ENCODE results near the gene REN.

The REN gene

DNA sequence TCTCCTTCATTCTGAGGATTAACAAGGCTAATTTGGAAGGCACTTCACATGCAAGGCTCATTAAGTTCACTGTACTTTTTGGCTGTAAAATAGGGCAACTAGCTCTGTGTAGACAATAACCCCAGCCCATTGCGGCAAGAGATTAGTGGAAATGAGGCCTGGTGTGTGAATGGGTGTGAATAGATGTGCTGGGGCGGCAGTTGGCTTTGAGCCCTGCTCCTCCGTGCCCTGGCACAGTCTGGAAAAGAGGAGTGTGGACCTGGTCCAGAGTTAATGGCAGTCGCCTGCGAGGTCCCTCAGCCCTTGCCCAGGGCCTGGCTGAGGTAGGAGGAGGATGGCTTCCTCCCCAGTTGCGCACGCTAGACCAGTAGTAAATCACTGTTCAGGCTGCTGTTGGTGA, 25.3 kb upstream of the REN start:
- no peak overlapping the region for H3K4me3 ChIP-seq (ENCODE audit: insufficient read depth, low read depth, low read length, poor library complexity, severe bottlenecking)
- H3K36me3 ChIP-seq (ENCODE audit: control insufficient read depth, insufficient read depth, low read length), result no peaks in the 10 kb centered on the region
- no peak overlapping the region for H3K27ac ChIP-seq (ENCODE audit: insufficient read depth, low read length, poor library complexity, severe bottlenecking)
- peaks cover 8% of the 10 kb centered on the region for H3K27me3 ChIP-seq (replicated peaks; ENCODE audit: control insufficient read depth, insufficient read depth, low read length, poor library complexity, severe bottlenecking)
- no peak for DNase-seq
- no peaks in the 10 kb centered on the region for H3K4me1 ChIP-seq (ENCODE audit: control insufficient read depth, insufficient read depth, low read length, poor library complexity, severe bottlenecking)
- H3K9me3 ChIP-seq (ENCODE audit: control insufficient read depth, low read length), result no peaks in the 10 kb centered on the region

DNA sequence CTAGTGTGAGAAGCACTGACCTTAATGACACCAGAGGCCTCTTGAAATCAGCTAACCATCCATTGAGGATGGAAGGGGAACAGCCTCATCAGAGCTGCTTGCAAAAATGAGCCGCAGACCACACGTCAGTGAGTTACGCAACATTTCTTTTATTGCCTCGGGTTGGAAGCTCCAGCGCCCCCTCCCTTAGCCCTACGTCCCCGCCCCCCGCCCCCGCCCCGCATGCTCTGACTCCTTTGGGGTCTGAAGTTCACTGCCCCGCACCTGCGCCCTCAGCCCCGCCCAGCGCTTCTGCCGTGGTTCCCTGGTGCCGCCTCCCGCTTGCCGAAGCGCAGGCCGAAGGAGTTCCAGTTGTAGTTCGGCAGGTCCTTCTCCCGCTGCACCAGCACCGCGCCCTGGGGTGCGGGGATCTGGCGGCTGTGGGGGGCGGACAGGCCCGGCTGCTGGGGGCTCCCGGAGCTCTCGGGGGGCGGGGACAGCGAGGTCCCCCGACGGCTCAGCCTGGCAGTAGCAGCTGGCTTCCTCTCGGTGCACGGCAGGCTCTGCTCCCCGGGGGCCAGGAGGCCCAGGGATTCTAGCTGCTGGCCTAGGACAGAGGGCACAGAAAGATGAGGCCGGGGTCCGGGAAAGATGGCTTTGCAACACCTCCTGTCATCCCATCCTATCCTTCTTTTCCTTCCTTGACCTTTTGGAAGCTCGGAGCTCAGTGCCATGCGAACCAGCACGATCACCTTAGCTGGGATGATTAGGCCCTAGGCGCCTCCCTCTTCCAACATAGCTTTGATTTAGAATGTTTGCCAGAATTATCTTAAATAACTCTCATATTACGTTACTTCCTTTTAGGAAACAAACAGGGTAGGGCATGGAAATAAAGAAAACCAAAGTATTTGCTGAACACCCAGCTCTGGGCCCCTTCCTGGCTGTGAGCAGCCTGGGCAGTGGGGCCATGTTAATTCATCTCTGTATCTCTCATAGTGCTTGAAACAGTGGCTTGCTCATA, 24.4 kb upstream of the REN start:
- Histone ChIP-seq H3K4me3 (ENCODE audit: insufficient read depth, low read depth, low read length, poor library complexity, severe bottlenecking) (peak overlapping the region; percentile 20), H3K27me3 (replicated peaks; ENCODE audit: control insufficient read depth, insufficient read depth, low read length, poor library complexity, severe bottlenecking) (peaks cover 8% of the 10 kb centered on the region), H3K9me3 (ENCODE audit: control insufficient read depth, low read length) (no peaks in the 10 kb centered on the region), H3K4me1 (ENCODE audit: control insufficient read depth, insufficient read depth, low read length, poor library complexity, severe bottlenecking) (no peaks in the 10 kb centered on the region), H3K27ac (ENCODE audit: insufficient read depth, low read length, poor library complexity, severe bottlenecking) (no peak overlapping the region), H3K36me3 (ENCODE audit: control insufficient read depth, insufficient read depth, low read length) (no peaks in the 10 kb centered on the region)
- peak in 1 of 3 donors; percentile 17 for DNase-seq

DNA sequence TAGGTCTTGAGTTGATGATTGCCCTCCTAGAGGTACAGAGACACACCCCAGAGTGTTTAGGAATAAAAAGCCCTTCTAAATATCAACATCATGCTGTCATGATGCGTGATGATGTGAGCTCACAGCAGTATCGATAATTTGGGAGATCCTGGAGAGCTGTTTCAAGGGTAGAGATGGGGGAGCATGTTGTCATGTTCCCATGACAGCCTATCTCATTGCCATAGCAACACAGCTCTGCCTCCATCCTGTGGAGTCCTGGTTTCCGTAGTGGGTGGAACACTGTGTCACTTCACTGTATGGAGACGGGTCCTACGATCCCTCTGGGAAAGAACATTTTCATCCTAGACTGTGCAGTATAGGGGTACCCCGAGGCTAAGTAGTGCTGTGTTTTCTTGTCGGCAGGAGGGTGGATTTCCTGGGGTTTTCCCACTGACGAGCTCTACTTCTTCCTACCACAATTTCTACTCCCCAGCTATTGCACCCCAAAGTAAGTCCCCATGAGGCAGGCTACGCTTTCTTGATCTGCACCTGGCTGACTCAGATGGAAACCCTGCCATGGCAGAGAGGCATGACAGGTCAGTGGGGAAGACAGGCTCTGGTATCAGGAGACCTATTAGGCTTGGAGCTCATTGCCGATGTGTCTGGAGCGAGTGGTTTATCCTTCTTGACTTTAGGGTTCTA, 23.0 kb upstream of the REN start:
- Histone ChIP-seq H3K9me3 (ENCODE audit: control insufficient read depth, low read length) (no peaks in the 10 kb centered on the region), H3K4me3 (ENCODE audit: insufficient read depth, low read depth, low read length, poor library complexity, severe bottlenecking) (no peak overlapping the region), H3K27ac (ENCODE audit: insufficient read depth, low read length, poor library complexity, severe bottlenecking) (no peak overlapping the region), H3K36me3 (ENCODE audit: control insufficient read depth, insufficient read depth, low read length) (no peaks in the 10 kb centered on the region), H3K27me3 (replicated peaks; ENCODE audit: control insufficient read depth, insufficient read depth, low read length, poor library complexity, severe bottlenecking) (peaks cover 8% of the 10 kb centered on the region), H3K4me1 (ENCODE audit: control insufficient read depth, insufficient read depth, low read length, poor library complexity, severe bottlenecking) (no peaks in the 10 kb centered on the region)
- no peak for DNase-seq

DNA sequence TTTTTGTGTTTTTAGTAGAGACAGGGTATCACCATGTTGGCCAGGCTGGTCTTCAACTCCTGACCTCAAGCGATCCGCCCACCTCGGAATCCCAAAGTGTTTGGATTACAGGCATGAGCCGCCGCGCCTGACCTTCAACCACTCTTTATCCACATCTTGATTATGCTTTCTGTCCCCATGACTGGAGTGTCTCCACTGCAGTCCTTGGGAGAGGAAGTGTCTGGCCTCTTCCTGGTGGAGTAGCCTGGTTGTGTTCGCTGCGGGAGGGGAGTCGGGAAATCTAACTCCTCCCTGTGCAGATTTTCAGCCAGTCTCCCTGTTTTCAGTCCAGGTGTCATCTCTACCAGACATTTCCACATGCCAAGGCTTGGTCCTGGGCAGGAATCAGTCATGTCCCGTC, 20.5 kb upstream of the REN start:
- Histone ChIP-seq H3K9me3 (ENCODE audit: control insufficient read depth, low read length) (no peaks in the 10 kb centered on the region), H3K4me3 (ENCODE audit: insufficient read depth, low read depth, low read length, poor library complexity, severe bottlenecking) (no peak overlapping the region), H3K36me3 (ENCODE audit: control insufficient read depth, insufficient read depth, low read length) (no peaks in the 10 kb centered on the region), H3K27ac (ENCODE audit: insufficient read depth, low read length, poor library complexity, severe bottlenecking) (no peak overlapping the region), H3K27me3 (replicated peaks; ENCODE audit: control insufficient read depth, insufficient read depth, low read length, poor library complexity, severe bottlenecking) (peaks cover 6% of the 10 kb centered on the region), H3K4me1 (ENCODE audit: control insufficient read depth, insufficient read depth, low read length, poor library complexity, severe bottlenecking) (no peaks in the 10 kb centered on the region)
- DNase-seq, result no peak

DNA sequence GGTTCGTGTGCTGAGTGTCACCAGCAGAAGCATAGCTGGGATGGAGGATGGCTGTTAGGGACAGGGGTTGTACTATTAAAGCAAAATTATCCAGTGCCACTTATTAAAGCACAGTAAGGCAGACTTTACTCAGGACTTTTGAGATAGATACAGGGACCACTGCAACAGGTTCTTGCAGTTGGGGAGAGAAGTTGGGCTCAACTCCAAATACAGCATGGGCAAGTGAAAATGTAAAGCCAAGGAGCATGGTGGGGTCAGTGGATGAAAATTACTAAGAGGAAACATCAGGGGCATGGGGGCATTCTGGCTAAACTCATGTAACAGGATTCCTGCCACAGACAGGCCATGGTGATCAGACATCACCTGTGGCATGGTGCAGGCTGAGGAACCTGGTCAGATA, 15.0 kb upstream of the REN start:
- Histone ChIP-seq H3K27ac (ENCODE audit: insufficient read depth, low read length, poor library complexity, severe bottlenecking) (no peak overlapping the region), H3K9me3 (ENCODE audit: control insufficient read depth, low read length) (no peaks in the 10 kb centered on the region), H3K36me3 (ENCODE audit: control insufficient read depth, insufficient read depth, low read length) (no peaks in the 10 kb centered on the region), H3K27me3 (replicated peaks; ENCODE audit: control insufficient read depth, insufficient read depth, low read length, poor library complexity, severe bottlenecking) (no peaks in the 10 kb centered on the region), H3K4me1 (ENCODE audit: control insufficient read depth, insufficient read depth, low read length, poor library complexity, severe bottlenecking) (no peaks in the 10 kb centered on the region), H3K4me3 (ENCODE audit: insufficient read depth, low read depth, low read length, poor library complexity, severe bottlenecking) (no peak overlapping the region)
- DNase-seq, result no peak

DNA sequence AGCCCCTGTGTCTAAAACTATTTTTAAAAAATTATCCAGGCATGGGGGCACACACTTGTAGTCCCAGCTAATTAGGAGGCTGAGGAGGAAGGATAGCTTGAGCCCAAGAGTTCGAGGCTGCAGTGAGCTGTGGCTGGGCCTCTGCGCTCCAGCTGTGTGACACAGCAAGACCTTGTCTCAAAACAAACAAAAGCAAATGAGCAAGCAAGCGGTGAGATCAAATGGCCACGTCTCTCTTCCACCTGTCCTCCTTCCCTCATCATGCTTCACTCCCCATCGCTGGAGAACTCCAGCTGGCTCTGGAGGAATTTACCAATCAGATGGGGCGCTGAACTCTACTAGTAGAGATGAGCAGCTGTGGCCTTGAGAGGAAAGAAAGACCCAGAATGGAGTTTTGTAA, 14.0 kb upstream of the REN start:
- H3K27me3 ChIP-seq (replicated peaks; ENCODE audit: control insufficient read depth, insufficient read depth, low read length, poor library complexity, severe bottlenecking), result no peaks in the 10 kb centered on the region
- no peak overlapping the region for H3K27ac ChIP-seq (ENCODE audit: insufficient read depth, low read length, poor library complexity, severe bottlenecking)
- DNase-seq, result no peak
- H3K4me3 ChIP-seq (ENCODE audit: insufficient read depth, low read depth, low read length, poor library complexity, severe bottlenecking), result no peak overlapping the region
- H3K4me1 ChIP-seq (ENCODE audit: control insufficient read depth, insufficient read depth, low read length, poor library complexity, severe bottlenecking), result no peaks in the 10 kb centered on the region
- no peaks in the 10 kb centered on the region for H3K9me3 ChIP-seq (ENCODE audit: control insufficient read depth, low read length)
- H3K36me3 ChIP-seq (ENCODE audit: control insufficient read depth, insufficient read depth, low read length), result no peaks in the 10 kb centered on the region

DNA sequence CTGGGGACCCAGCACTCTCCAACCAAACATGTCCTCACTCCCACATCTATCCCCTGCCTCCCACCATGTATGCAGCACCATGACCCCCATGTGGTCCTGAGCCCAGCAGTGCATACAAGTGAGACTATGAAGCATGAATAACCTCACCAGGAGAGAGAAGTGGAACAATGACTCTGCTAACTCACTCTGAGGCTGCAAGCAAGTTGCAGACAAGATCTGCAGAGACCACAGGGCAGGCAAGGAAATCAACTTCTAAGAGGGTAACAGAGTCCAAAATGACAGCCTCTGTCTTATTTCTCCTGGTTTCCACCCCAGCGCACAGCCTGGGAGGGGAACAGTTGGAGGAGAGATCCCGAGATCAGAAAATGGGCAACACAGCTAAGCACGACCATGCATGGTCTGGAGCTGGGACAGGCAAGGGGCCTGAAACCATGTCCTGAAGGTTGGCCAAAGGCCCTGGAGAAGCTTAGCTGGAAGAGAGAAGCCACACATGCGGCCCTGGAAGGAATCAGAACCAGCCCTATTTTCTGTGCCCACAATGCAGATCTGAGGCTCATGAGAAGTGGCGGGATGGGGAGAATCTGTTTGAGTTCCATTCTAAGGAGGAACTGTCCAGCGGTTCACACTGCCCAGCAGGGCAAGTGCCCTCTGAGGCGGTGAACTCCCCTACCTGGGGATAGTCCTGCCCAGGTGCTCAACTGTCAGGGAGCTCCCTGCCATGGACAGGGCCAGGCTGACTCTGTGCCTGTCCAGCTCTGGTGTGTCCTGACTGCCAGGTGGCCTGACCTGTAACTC, 12.5 kb upstream of the REN start:
- H3K9me3 ChIP-seq (ENCODE audit: control insufficient read depth, low read length), result no peaks in the 10 kb centered on the region
- DNase-seq, result no peak
- H3K27ac ChIP-seq (ENCODE audit: insufficient read depth, low read length, poor library complexity, severe bottlenecking), result no peak overlapping the region
- H3K27me3 ChIP-seq (replicated peaks; ENCODE audit: control insufficient read depth, insufficient read depth, low read length, poor library complexity, severe bottlenecking), result no peaks in the 10 kb centered on the region
- H3K4me3 ChIP-seq (ENCODE audit: insufficient read depth, low read depth, low read length, poor library complexity, severe bottlenecking), result no peak overlapping the region
- H3K4me1 ChIP-seq (ENCODE audit: control insufficient read depth, insufficient read depth, low read length, poor library complexity, severe bottlenecking), result no peaks in the 10 kb centered on the region
- no peaks in the 10 kb centered on the region for H3K36me3 ChIP-seq (ENCODE audit: control insufficient read depth, insufficient read depth, low read length)

DNA sequence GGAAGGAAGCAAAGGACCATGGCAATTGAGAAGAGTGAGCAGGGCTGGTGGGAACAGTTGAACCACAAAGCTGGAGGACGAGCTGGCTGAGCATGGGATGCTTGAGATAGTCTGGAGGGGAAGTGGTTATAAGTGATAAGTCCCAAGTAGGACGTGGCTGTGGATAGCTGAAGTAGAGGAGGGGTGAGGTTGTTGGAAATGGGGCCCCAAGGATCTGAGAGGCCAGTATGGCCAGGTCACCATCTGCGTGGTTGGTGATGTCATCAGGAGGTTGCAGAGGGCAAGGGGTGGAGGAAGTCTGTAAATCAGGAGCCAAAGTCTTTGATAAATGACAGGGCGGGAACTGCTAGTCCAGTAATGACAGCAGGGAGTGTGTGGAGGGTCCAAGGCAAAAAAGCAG, 11.0 kb upstream of the REN start:
- Histone ChIP-seq H3K9me3 (ENCODE audit: control insufficient read depth, low read length) (peaks cover 6% of the 10 kb centered on the region), H3K36me3 (ENCODE audit: control insufficient read depth, insufficient read depth, low read length) (no peaks in the 10 kb centered on the region), H3K27me3 (replicated peaks; ENCODE audit: control insufficient read depth, insufficient read depth, low read length, poor library complexity, severe bottlenecking) (no peaks in the 10 kb centered on the region), H3K4me1 (ENCODE audit: control insufficient read depth, insufficient read depth, low read length, poor library complexity, severe bottlenecking) (no peaks in the 10 kb centered on the region), H3K27ac (ENCODE audit: insufficient read depth, low read length, poor library complexity, severe bottlenecking) (no peak overlapping the region), H3K4me3 (ENCODE audit: insufficient read depth, low read depth, low read length, poor library complexity, severe bottlenecking) (no peak overlapping the region)
- DNase-seq, result no peak

DNA sequence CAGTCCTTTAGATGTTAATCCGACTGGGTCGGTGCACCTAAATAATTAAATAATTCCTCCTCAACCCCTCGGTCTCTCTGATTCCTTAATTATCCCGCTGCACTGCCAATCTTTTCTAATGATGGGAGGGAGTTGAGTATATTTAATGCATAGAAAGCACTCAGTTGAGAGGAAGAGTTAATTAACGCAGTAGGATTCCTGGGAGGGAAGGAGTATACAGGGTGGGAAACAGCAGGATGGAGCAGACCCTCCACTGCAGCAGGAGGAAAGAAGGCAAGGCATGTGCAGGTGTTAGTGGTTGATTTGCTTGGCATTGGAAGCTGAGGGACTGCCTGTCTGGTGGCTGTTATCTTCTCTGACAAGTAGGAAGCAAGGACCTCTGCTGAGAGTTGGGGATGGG, 9.9 kb upstream of the REN start:
- H3K4me3 ChIP-seq (ENCODE audit: insufficient read depth, low read depth, low read length, poor library complexity, severe bottlenecking), result no peak overlapping the region
- H3K4me1 ChIP-seq (ENCODE audit: control insufficient read depth, insufficient read depth, low read length, poor library complexity, severe bottlenecking), result no peaks in the 10 kb centered on the region
- DNase-seq, result no peak
- no peaks in the 10 kb centered on the region for H3K36me3 ChIP-seq (ENCODE audit: control insufficient read depth, insufficient read depth, low read length)
- H3K27me3 ChIP-seq (replicated peaks; ENCODE audit: control insufficient read depth, insufficient read depth, low read length, poor library complexity, severe bottlenecking), result no peaks in the 10 kb centered on the region
- H3K27ac ChIP-seq (ENCODE audit: insufficient read depth, low read length, poor library complexity, severe bottlenecking), result no peak overlapping the region
- peaks cover 6% of the 10 kb centered on the region for H3K9me3 ChIP-seq (ENCODE audit: control insufficient read depth, low read length)

All from effector memory CD4-positive, alpha-beta T cell (primary cell).